GM18519 (cell line): ENCODE data around the gene WDR47.
A peak's percentile ranks its signal among the peaks of the same experiment; 100 is the strongest.
"Not testable (repeated sequence)": the region's sequence is repeated elsewhere in the genome, so short reads cannot be mapped to it uniquely, and the experiment has no call there.

Experiments
- ATAC-seq: cut with Tn5 transposase; IDR thresholded peaks from one replicate; pipeline ENCODE4 v1.9.1; 2021; ENCODE audit warnings: mild to moderate bottlenecking, moderate library complexity; ENCODE audit not compliant: unreplicated experiment, low FRiP score

WDR47 gene

GRCh38 chr1:108969346-108969745 lies 72.6 kb downstream of the WDR47 start:
- no peak for ATAC-seq

GRCh38 chr1:108963052-108963686 lies 78.7 kb downstream of the WDR47 start, which contains the start of gene CLCC1:
CLCC1 (minus strand) TSS chr1:108963484; CDS start chr1:108950437, 13,047 bp downstream.
- ATAC-seq = peak; percentile 89

GRCh38 chr1:108962681-108963051 lies 79.2 kb downstream of the WDR47 start:
- no peak for ATAC-seq

DNA sequence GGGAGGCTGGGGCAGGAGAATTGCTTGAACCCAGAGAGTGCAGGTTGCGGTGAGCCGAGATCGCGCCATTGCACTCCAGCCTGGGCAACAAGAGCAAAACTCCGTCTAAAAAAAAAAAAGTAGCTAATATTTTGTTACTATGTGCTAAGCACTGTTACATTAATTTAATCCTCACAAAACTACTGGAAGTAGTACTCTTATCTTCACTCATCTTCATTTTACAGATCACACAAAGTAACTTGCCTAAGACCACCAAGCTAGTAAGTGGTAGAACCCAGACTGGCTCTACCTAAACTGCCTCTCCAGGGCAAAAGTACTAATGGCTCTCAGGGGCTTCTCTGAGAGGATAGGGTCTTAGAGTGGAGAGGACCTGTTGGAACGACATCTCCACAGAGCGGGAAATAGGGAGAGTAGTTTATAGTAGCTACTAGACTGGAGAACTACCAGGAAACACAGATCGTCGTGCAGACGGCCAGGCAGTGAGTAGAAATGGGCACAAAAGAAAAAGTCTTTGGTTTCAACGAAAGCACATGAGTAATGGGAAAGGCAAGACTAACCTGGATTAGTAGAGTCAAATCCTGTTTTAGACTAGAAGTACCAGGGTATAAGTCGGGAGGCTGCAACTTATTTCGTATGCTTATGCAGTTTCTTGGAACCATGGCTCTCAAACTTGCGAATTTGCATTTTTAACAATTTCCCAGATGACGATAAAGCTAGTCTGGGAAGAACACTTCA lies 80.0 kb downstream of the WDR47 start:
- ATAC-seq = no peak

DNA sequence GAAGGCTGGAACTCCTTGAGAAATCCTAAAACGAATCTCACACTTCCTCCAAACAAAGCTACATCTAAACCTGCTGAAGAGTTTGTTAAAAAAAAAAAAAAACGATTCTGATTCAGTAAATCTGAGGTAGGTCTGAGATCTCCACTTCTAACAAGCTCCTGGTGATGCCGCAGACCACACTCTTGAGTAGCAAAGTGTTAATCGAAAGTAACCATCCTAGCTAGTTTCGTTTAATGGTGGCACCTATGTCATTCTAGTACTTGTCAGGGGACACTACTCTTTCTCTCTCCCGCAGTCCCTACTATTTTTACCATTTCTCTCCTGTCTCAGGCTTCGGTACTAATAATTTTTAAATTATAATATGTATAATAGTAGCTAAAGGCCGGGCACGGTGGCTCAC lies 80.7 kb downstream of the WDR47 start:
- ATAC-seq = no peak

GRCh38 chr1:108960719-108961118 lies 81.2 kb downstream of the WDR47 start:
- ATAC-seq = no peak

GRCh38 chr1:108957888-108958287 lies 84.0 kb downstream of the WDR47 start:
- no peak for ATAC-seq

DNA sequence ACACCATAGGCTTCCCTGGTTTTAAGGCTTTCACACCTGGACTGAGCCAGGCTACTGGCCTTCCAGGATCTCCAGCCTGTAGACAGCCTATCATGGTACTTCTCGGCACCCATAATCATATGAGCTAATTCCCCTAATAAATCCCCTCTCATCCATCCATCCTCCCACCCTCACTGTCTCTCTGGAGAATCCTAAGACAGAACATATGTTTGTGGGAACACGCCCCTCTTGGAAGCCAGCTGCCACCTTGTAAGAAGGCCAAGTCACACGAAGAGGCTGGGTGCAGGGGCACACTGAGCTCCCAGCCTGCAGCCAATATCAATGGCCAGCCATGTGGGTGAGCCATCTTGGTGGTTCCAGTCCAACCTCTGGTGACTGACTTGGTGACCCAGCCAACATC lies 86.0 kb downstream of the WDR47 start:
- ATAC-seq = no peak

- no peak for ATAC-seq
Observed at GRCh38 chr1:108955111-108955510, 86.8 kb downstream of the WDR47 start.

DNA sequence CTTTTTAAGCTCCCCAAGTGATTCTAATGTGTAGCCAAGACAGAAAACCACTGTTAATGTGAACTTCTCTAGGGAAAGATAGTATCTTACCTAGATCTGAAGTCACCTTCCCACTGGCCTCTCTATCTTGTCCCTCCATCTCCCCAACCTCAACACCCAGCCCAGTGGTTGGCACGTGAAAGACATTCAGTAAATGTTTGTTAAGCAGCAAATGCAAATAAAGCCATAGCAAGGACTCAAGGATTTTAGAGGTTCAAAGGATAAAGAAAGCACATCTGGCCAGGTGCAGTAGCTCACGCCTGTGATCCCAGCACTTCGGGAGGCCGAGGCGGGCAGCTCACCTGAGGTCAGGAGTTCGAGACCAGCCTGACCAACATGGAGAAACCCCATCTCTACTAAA lies 88.5 kb downstream of the WDR47 start:
- ATAC-seq = no peak

DNA sequence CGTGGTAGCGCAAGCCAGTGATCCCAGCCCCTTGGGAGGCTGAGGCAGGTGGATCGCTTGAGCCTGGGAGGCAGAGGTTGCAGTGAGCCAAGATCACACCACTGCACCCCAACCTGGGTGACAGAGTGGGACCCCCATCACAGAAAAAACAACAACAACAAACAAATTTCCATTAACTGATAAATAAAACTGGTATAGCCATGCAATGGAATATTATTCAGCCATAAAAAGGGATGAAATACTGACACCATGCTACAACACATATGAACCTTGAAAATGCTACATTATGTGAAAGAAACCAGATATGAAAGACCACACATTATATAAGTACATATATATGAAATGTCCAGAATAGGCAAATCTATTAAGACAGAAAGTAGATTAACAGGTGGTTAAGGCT lies 90.7 kb downstream of the WDR47 start:
- no peak for ATAC-seq

GRCh38 chr1:108949044-108949443 lies 92.9 kb downstream of the WDR47 start:
- no peak for ATAC-seq

DNA sequence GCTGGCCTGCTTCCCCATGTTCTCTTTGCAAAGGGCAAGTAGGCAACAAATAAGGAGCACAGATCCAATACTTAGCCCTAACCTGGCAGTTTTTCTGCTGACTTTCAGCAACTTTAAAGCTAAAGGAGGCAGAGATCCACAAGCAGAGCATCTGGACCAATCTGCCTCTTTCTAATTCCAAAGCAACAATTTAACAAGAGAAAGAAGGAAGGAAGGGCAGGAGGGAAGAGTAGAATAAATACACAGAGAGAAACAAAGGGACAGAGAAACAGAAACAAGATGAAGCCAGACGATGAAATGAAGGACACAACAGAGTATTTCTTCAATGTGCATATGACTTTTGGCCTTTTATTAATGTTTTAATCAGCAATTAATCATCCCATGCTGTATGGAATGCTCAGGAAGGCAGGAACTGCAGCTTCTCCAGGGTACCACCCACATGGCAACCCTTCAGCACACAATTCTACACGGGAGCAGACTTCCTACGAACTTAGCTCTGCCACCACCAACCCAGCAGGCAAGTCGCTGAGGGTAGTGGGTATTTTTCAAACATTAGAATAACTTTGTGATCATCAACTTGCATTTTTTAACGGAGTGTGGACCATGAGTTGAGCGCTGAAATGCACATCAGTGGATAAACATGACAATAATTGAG lies 93.9 kb downstream of the WDR47 start:
- ATAC-seq = no peak

DNA sequence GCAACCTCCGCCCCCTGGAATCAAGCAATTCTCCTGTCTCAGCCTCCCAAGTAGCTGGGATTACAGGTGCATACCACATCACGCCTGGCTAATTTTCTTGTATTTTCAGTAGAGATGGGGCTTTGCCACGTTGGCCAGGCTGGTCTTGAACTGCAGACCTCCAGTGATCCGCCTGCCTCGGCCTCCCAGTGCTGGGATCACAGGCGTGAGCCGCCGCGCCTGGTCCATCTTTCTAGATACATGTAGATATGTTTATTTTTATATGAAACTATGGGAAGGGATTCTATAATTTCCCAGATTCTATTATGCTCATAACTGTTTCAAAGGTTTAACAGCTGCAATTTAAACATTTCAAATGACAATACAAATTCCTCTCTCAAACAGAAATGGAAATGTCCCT lies 105.7 kb downstream of the WDR47 start:
- no peak for ATAC-seq

- no peak for ATAC-seq
Observed at GRCh38 chr1:108933944-108934343, 108.0 kb downstream of the WDR47 start.

DNA sequence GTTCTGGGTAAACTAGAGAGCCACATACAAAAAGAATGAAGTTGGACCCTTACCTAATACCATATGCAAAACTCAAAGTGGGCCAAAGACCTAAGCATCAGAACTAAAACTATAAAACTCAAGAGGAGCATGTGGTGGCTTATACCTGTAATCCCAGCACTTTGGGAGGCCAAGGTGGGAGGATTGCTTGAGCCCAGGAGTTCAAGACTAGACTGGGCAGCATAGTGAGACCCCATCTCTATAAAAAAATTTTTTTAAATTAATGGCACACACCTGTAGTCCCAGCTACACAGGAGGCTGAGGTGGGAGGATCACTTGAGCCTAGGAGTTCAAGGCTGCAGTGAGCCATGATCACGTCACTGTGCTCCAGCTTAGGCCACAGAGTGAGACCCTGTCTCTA lies 114.3 kb downstream of the WDR47 start:
- not testable (repeated sequence) for ATAC-seq

DNA sequence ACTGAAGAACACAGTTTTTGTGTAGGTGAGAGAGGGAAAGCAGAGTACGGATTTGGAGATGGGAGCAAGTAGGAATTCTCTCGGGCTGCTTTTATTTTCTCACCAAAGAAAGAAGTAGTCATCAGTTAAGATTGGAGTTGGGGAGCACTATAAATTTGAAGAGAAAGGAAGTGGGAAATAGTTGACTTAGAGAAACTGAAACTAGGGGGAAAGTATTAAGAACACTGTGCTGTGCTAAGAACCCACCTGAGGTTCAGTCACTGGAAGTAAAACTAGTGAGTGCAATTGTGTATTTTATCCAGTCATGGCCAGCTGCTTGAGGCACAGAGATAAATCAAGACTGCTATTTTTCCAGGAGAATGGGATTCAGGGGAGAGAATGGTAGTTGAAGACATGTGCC lies 116.0 kb downstream of the WDR47 start:
- ATAC-seq = no peak
